BJ (cell line): ENCODE results near the gene GUCY1A2. TPM values are rescaled to one million over a fixed set of nuclear protein-coding genes. Genes with fewer than 3 reads are reported as not detected.

Experiments
- CTCF ChIA-PET: fragments of 350-600 bp; formaldehyde crosslinking; extraction: SDS; loops from one replicate; lab custom pipeline; 2021; ENCODE audit warnings: antibody characterized with exemption, inconsistent platforms; lab: Yijun Ruan, JAX
- POLR2A ChIA-PET: fragments of 300-600 bp; sonication (Branson Sonifier 250); formaldehyde crosslinking; extraction: SDS; loops from one replicate; lab custom pipeline; 2021; ENCODE audit warnings: antibody characterized with exemption; lab: Charles Lee
- DNase-seq: peaks from one replicate; pipeline ENCODE4 v3.0.0-alpha.2; 2011; ENCODE audit warnings: low read depth
- H3K27me3 ChIP-seq: 2 replicates; pipeline ENCODE4 v1.6.0; 2011; ENCODE audit warnings: low read length; ENCODE audit not compliant: control insufficient read depth, insufficient read depth
- H3K36me3 ChIP-seq: 2 replicates; pipeline ENCODE4 v1.5.1; 2011; ENCODE audit warnings: low read length; ENCODE audit not compliant: control insufficient read depth, insufficient read depth
- H3K4me3 ChIP-seq: 2 replicates; pipeline ENCODE4 v1.5.1; 2011; ENCODE audit warnings: low read depth, mild to moderate bottlenecking, control low read depth, low read length
- CTCF ChIP-seq: IDR thresholded peaks from 2 replicates; pipeline ENCODE4 v1.5.1; 2011; ENCODE audit warnings: low read depth, mild to moderate bottlenecking, control low read depth, inconsistent platforms, low read length, moderate library complexity; ENCODE audit not compliant: insufficient read depth
- polyA plus RNA-seq: library from polyadenylated mRNA; depleted of rRNA; stranded (reverse); fragments of >200 nt; gene quantifications from 2 replicates; pipeline ENCODE4 v1.2.3, GENCODE V29; 2011

Gene GUCY1A2
- polyA plus RNA-seq, 1 experiment, result 0.53 TPM

- peak; percentile 17 for DNase-seq
- CTCF ChIA-PET, result interaction anchor here (0.8 kb wide), 1 partner anchor 9 kb away, joined by 3 read pairs; no protein-coding TSS in a partner anchor
- Histone ChIP-seq H3K36me3 (no peaks in the 10 kb centered on the region), H3K4me3 (no peak overlapping the region), H3K27me3 (no peaks in the 10 kb centered on the region)
- TF ChIP-seq CTCF, result no peak
- POLR2A ChIA-PET, result no interaction called here
These were observed 311.9 kb downstream of the GUCY1A2 start for GRCh38 chr11:106706355-106706754.

GRCh38 chr11:106702805-106703204 lies 315.5 kb downstream of the GUCY1A2 start:
- no peak for TF ChIP-seq CTCF
- Histone ChIP-seq H3K36me3 (no peaks in the 10 kb centered on the region), H3K27me3 (no peaks in the 10 kb centered on the region), H3K4me3 (no peak overlapping the region)
- POLR2A ChIA-PET, result no interaction called here
- DNase-seq, result no peak
- CTCF ChIA-PET, result no interaction called here

GRCh38 chr11:106697058-106697457 lies 321.2 kb downstream of the GUCY1A2 start:
- TF ChIP-seq CTCF, result no peak
- ChIA-PET CTCF (interaction anchor here (1.2 kb wide), 1 partner anchor 9 kb away, joined by 3 read pairs; no protein-coding TSS in a partner anchor), POLR2A (no interaction called here)
- DNase-seq, result peak; percentile 28
- Histone ChIP-seq H3K4me3 (no peak overlapping the region), H3K27me3 (no peaks in the 10 kb centered on the region), H3K36me3 (no peaks in the 10 kb centered on the region)

- H3K4me3 ChIP-seq, result no peak overlapping the region
- no peak for TF ChIP-seq CTCF
- ChIA-PET CTCF (no interaction called here), POLR2A (no interaction called here)
- no peak for DNase-seq
- H3K27me3 ChIP-seq, result no peaks in the 10 kb centered on the region
- no peaks in the 10 kb centered on the region for H3K36me3 ChIP-seq
These were observed 322.8 kb downstream of the GUCY1A2 start for GRCh38 chr11:106695506-106695905.

- POLR2A ChIA-PET, result no interaction called here
- no peak for TF ChIP-seq CTCF
- Histone ChIP-seq H3K4me3 (no peak overlapping the region), H3K27me3 (no peaks in the 10 kb centered on the region), H3K36me3 (no peaks in the 10 kb centered on the region)
- CTCF ChIA-PET, result interaction anchor here (1.0 kb wide), 1 partner anchor 11 kb away, joined by 3 read pairs; no protein-coding TSS in a partner anchor
- DNase-seq, result no peak
These were observed 323.8 kb downstream of the GUCY1A2 start for GRCh38 chr11:106694501-106694900.
